HepG2 (cell line): ENCODE results near the gene LSM12. TPM values are rescaled to one million over a fixed set of nuclear protein-coding genes. Genes with fewer than 3 reads are reported as not detected.

Experiments used
- ARID2 ChIP-seq: sonication (generic); formaldehyde crosslinking; IDR thresholded peaks from 2 replicates; pipeline ENCODE4 v1.8.1; 2022; ENCODE audit warnings: mild to moderate bottlenecking, missing genetic modification reagents, borderline replicate concordance
- ATF4 ChIP-seq, 2 experiments: fragments of 450-650 bp in 1 of 2; sonication (generic) in 1 of 2; formaldehyde crosslinking; IDR thresholded peaks; 2 replicates each; pipeline versions ENCODE4 v1.5.0 to v1.8.0; 2020 to 2022; ENCODE audit warnings: mild to moderate bottlenecking in 1 of 2, missing genetic modification reagents in 1 of 2
- BRF2 ChIP-seq: sonication (generic); formaldehyde crosslinking; IDR thresholded peaks from 2 replicates; pipeline ENCODE4 v1.8.1; 2022; ENCODE audit warnings: mild to moderate bottlenecking, missing genetic modification reagents
- EEA1 ChIP-seq: sonication (generic); formaldehyde crosslinking; IDR thresholded peaks from 2 replicates; pipeline ENCODE4 v1.5.1; 2020; ENCODE audit warnings: mild to moderate bottlenecking, missing genetic modification reagents, borderline replicate concordance
- HCFC1 ChIP-seq: fragments of 150-350 bp; IDR thresholded peaks from 2 replicates; pipeline ENCODE4 v1.6.1; 2014; ENCODE audit warnings: low read depth, low read length
- HOXA3 ChIP-seq: sonication (generic); formaldehyde crosslinking; IDR thresholded peaks from 2 replicates; pipeline ENCODE4 v1.5.0; 2020; ENCODE audit warnings: missing genetic modification reagents
- MAF1 ChIP-seq: sonication (generic); formaldehyde crosslinking; IDR thresholded peaks from 2 replicates; pipeline ENCODE4 v1.5.0; 2020; ENCODE audit warnings: missing genetic modification reagents, borderline replicate concordance
- NFE2L1 ChIP-seq: sonication (generic); formaldehyde crosslinking; IDR thresholded peaks from 2 replicates; pipeline ENCODE4 v1.4.0; 2020; ENCODE audit warnings: missing genetic modification reagents, mild to moderate bottlenecking, borderline replicate concordance
- PITX1 ChIP-seq: sonication (generic); formaldehyde crosslinking; IDR thresholded peaks from 2 replicates; pipeline ENCODE4 v1.5.1; 2020; ENCODE audit warnings: mild to moderate bottlenecking, missing genetic modification reagents
- SSRP1 ChIP-seq: IDR thresholded peaks from 2 replicates; pipeline ENCODE4 v1.6.1; 2016; ENCODE audit warnings: control low read depth
- ZC3H13 ChIP-seq: sonication (generic); formaldehyde crosslinking; IDR thresholded peaks from 2 replicates; pipeline ENCODE4 v1.8.1; 2023; ENCODE audit warnings: mild to moderate bottlenecking, missing genetic modification reagents, moderate library complexity
- ZFP82 ChIP-seq: sonication (generic); formaldehyde crosslinking; IDR thresholded peaks from 2 replicates; pipeline ENCODE4 v1.5.1; 2020; ENCODE audit warnings: mild to moderate bottlenecking, missing genetic modification reagents, borderline replicate concordance
- ZNF441 ChIP-seq: sonication (generic); formaldehyde crosslinking; IDR thresholded peaks from 2 replicates; pipeline ENCODE4 v1.7.0; 2021; ENCODE audit warnings: missing genetic modification reagents, borderline replicate concordance
- ZNF558 ChIP-seq: sonication (generic); formaldehyde crosslinking; IDR thresholded peaks from 2 replicates; pipeline ENCODE4 v1.9.0; 2022; ENCODE audit warnings: mild to moderate bottlenecking, missing genetic modification reagents, borderline replicate concordance
- ZNF660 ChIP-seq: sonication (generic); formaldehyde crosslinking; IDR thresholded peaks from 2 replicates; pipeline ENCODE4 v1.5.1; 2020; ENCODE audit warnings: mild to moderate bottlenecking, low read depth, missing genetic modification reagents, borderline replicate concordance
- ZNF674 ChIP-seq: sonication (generic); formaldehyde crosslinking; IDR thresholded peaks from 2 replicates; pipeline ENCODE4 v1.5.0; 2020; ENCODE audit warnings: low read depth, mild to moderate bottlenecking, missing genetic modification reagents
- ZNF83 ChIP-seq: sonication (generic); formaldehyde crosslinking; IDR thresholded peaks from 2 replicates; pipeline ENCODE4 v1.4.0; 2020; ENCODE audit warnings: missing genetic modification reagents, mild to moderate bottlenecking, borderline replicate concordance
- polyA plus RNA-seq, 8 experiments: library from polyadenylated mRNA; depleted of rRNA in 3 of 8; stranded (reverse) in 7 of 8; unstranded in 1 of 8; fragments of >200 nt; fragmentation: Illumina TruSeq in 4 of 8; extraction: Trizol in 4 of 8; gene quantifications; 2 replicates each; pipeline versions ENCODE4 v1.2.1 to v1.2.3, GENCODE V29; 2011 to 2016; ENCODE audit warnings: low read depth in 4 of 8, missing spikeins in 1 of 8, mixed read lengths in 1 of 8; ENCODE audit not compliant: insufficient read depth in 1 of 8
- total RNA-seq, 5 experiments: library from RNA; depleted of rRNA; stranded (reverse); fragments of >200 nt; fragmentation: Illumina TruSeq; extraction: Trizol; gene quantifications; 2 replicates each; pipeline ENCODE4 v1.2.3, GENCODE V29; 2016; ENCODE audit warnings: low read depth in 1 of 5
- TF ChIP-seq, protein P1 (sequence below): IDR thresholded peaks from 2 replicates; pipeline ENCODE4 v1.6.1; 2018; ENCODE audit warnings: missing genetic modification reagents, mild to moderate bottlenecking, missing compliant biosample characterization
- TF ChIP-seq, protein P2 (sequence below): sonication (generic); formaldehyde crosslinking; IDR thresholded peaks from 2 replicates; pipeline ENCODE4 v1.5.1; 2020; ENCODE audit warnings: mild to moderate bottlenecking, missing genetic modification reagents

The LSM12 gene
- total and polyA plus RNA-seq, 2 of the 13 experiments (the other 11 are each of a cell fraction or from before 2014, with no cell fraction given) = 52.8 to 55.7 TPM

GRCh38 chr17:44066204-44066930 lies at the start of gene LSM12 (continued):
- peak; percentile 16; the same call in 1 of the 2 replicates for TF ChIP-seq HCFC1
- TF ChIP-seq ZNF674 (CRISPR knock-in tag) = no peak
- TF ChIP-seq SSRP1 (CRISPR knock-in tag) = no peak
- no peak for TF ChIP-seq ZFP82
- TF ChIP-seq ZNF660 (CRISPR knock-in tag) = no peak
- TF ChIP-seq, protein P1, sequence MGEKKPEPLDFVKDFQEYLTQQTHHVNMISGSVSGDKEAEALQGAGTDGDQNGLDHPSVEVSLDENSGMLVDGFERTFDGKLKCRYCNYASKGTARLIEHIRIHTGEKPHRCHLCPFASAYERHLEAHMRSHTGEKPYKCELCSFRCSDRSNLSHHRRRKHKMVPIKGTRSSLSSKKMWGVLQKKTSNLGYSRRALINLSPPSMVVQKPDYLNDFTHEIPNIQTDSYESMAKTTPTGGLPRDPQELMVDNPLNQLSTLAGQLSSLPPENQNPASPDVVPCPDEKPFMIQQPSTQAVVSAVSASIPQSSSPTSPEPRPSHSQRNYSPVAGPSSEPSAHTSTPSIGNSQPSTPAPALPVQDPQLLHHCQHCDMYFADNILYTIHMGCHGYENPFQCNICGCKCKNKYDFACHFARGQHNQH (CRISPR knock-in tag) = no peak
- no peak for TF ChIP-seq NFE2L1
- no peak for TF ChIP-seq ZNF441 (CRISPR knock-in tag)
- peak; percentile 40; the same call in 1 of the 2 replicates for TF ChIP-seq BRF2
- no peak; the same call in 1 of the 2 replicates for TF ChIP-seq ZC3H13 (CRISPR knock-in tag)
- TF ChIP-seq ZNF558 (CRISPR knock-in tag) = 0 out of 2 replicates have a peak, but pooled peaks have one; percentile 11
- TF ChIP-seq ATF4 (CRISPR knock-in tag; IDR thresholded peaks at IDR 0.05) = no peak; a peak in 1 of 4 replicates
- 0 out of 2 replicates have a peak, but pooled peaks have one; percentile 9 for TF ChIP-seq ZNF83 (CRISPR knock-in tag)
- TF ChIP-seq HOXA3 = peak; percentile 95
- TF ChIP-seq, protein P2, sequence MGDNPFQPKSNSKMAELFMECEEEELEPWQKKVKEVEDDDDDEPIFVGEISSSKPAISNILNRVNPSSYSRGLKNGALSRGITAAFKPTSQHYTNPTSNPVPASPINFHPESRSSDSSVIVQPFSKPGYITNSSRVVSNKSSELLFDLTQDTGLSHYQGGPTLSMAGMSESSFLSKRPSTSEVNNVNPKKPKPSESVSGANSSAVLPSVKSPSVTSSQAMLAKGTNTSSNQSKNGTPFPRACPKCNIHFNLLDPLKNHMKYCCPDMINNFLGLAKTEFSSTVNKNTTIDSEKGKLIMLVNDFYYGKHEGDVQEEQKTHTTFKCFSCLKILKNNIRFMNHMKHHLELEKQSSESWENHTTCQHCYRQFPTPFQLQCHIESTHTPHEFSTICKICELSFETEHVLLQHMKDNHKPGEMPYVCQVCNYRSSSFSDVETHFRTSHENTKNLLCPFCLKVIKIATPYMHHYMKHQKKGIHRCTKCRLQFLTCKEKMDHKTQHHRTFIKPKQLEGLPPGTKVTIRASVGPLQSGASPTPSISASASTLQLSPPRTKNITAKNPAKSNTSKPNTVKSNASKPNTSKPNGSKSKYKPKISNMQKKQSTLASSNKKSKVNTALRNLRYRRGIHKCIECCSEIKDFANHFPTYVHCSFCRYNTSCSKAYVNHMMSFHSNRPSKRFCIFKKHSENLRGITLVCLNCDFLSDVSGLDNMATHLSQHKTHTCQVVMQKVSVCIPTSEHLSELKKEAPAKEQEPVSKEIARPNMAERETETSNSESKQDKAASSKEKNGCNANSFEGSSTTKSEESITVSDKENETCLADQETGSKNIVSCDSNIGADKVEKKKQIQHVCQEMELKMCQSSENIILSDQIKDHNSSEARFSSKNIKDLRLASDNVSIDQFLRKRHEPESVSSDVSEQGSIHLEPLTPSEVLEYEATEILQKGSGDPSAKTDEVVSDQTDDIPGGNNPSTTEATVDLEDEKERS (CRISPR knock-in tag) = no peak
- no peak for TF ChIP-seq ARID2 (CRISPR knock-in tag)
- no peak for TF ChIP-seq PITX1 (CRISPR knock-in tag)
- TF ChIP-seq EEA1 (CRISPR knock-in tag) = 0 out of 2 replicates have a peak, but pooled peaks have one; percentile 24
- TF ChIP-seq MAF1 (CRISPR knock-in tag) = no peak
